Adipose tissue (tissue), 3 donors: ENCODE measurements around the gene TMED8. TPM values are rescaled to one million over a fixed set of nuclear protein-coding genes. Genes with fewer than 3 reads are reported as not detected.
"Not testable (repeated sequence)": the region's sequence is repeated elsewhere in the genome, so short reads cannot be mapped to it uniquely, and the experiment has no call there.

ENCODE experiments used
- H3K27ac ChIP-seq: one replicate; pipeline ENCODE4 v1.5.1; 2013; ENCODE audit warnings: low read depth, low read length
- WGBS, 3 donors: extraction: QIAGEN DNeasy Blood & Tissue Kit; methylation state at CpG; one replicate each; pipeline ENCODE4 v1.1.7; 2013; 5-methylcytosine and 5-hydroxymethylcytosine counted together
- polyA plus RNA-seq, 3 donors: library from polyadenylated mRNA; stranded (reverse); fragments of 200-250 nt; gene quantifications; one replicate each; pipeline ENCODE4 v1.2.3, GENCODE V29; 2013
- donor health status: healthy with polysubstance abuse.
- donor health status: Bipolar disorder and iron deficiency.
- donor health status: healthy.

Gene TMED8
- polyA plus RNA-seq, 3 donors = 3.0 to 6.4 (median 4.2) TPM

GRCh38 chr14:77375164-77375950, 1.5 kb downstream of the TMED8 start:
- 60 to 84% (median 65%) methylated on average over 9 of the region's 9 CpGs for WGBS, 3 donors
- no peak overlapping the region for H3K27ac ChIP-seq

- WGBS, 3 donors = 41 to 59% (median 46%) methylated on average over 4 of the region's 4 CpGs
These were observed 4.5 kb downstream of the TMED8 start for GRCh38 chr14:77372304-77372841.

GRCh38 chr14:77369285-77369684, 7.6 kb downstream of the TMED8 start:
- H3K27ac ChIP-seq = no peak overlapping the region
- WGBS, 3 donors = 22 to 59% (median 40%) methylated on average over 1 of the region's 1 CpG

More at GRCh38 chr14:77372304-77372841, 4.5 kb downstream of the TMED8 start:
- no peak overlapping the region for H3K27ac ChIP-seq

- WGBS, 3 donors = 75 to 81% (median 75%) methylated on average over 3 of the region's 3 CpGs
These were observed 12.7 kb downstream of the TMED8 start for GRCh38 chr14:77364146-77364545.

GRCh38 chr14:77359626-77360025, 17.3 kb downstream of the TMED8 start:
- WGBS, 3 donors = 97 to 100% (median 97%) methylated on average over 1 of the region's 1 CpG
- no peak overlapping the region for H3K27ac ChIP-seq

More at GRCh38 chr14:77364146-77364545, 12.7 kb downstream of the TMED8 start:
- H3K27ac ChIP-seq = no peak overlapping the region

- no peak overlapping the region for H3K27ac ChIP-seq
- WGBS, 3 donors = 86 to 98% (median 95%) methylated on average over 4 of the region's 4 CpGs
These were observed 20.0 kb downstream of the TMED8 start for GRCh38 chr14:77356899-77357298.

GRCh38 chr14:77355811-77356210, 21.1 kb downstream of the TMED8 start:
- 94 to 98% (median 95%) methylated on average over 4 of the region's 4 CpGs for WGBS, 3 donors
- no peak overlapping the region for H3K27ac ChIP-seq

GRCh38 chr14:77353469-77354141, 23.3 kb downstream of the TMED8 start:
- H3K27ac ChIP-seq = no peak overlapping the region
- WGBS, 3 donors = 89 to 91% (median 91%) methylated on average over 5 of the region's 5 CpGs

- no peak overlapping the region for H3K27ac ChIP-seq
- whole genome bisulfite sequencing, 3 donors = 29 to 72% (median 30%) methylated on average over 3 of the region's 3 CpGs
These were observed 29.1 kb downstream of the TMED8 start for GRCh38 chr14:77347751-77348150.

- no peak overlapping the region for H3K27ac ChIP-seq
- WGBS, 3 donors = 80 to 95% (median 93%) methylated on average over 2 of the region's 2 CpGs
These were observed 30.4 kb downstream of the TMED8 start for GRCh38 chr14:77346495-77346894.

- H3K27ac ChIP-seq = no peak overlapping the region
- 72 to 86% (median 80%) methylated on average over 3 of the region's 3 CpGs for WGBS, 3 donors
These were observed 32.4 kb downstream of the TMED8 start for GRCh38 chr14:77344377-77344996.

GRCh38 chr14:77343662-77344061, 33.2 kb downstream of the TMED8 start:
- H3K27ac ChIP-seq = no peak overlapping the region
- WGBS, 3 donors = 86 to 95% (median 91%) methylated on average over 2 of the region's 2 CpGs

- WGBS, 3 donors = 88 to 94% (median 93%) methylated on average over 10 of the region's 10 CpGs
- H3K27ac ChIP-seq = no peak overlapping the region
These were observed 34.0 kb downstream of the TMED8 start for GRCh38 chr14:77342726-77343397.

- WGBS, 3 donors = 75 to 95% (median 93%) methylated on average over 4 of the region's 4 CpGs
- no peak overlapping the region for H3K27ac ChIP-seq
These were observed 36.5 kb downstream of the TMED8 start for GRCh38 chr14:77340389-77340788.

- no peak overlapping the region for H3K27ac ChIP-seq
- WGBS, 3 donors = 96 to 100% (median 97%) methylated on average over 1 of the region's 1 CpG
These were observed 37.5 kb downstream of the TMED8 start for GRCh38 chr14:77339407-77339806.

- 78 to 87% (median 78%) methylated on average over 2 of the region's 2 CpGs for WGBS, 3 donors
These were observed 38.6 kb downstream of the TMED8 start for GRCh38 chr14:77338302-77338701.

GRCh38 chr14:77337880-77338279, 39.0 kb downstream of the TMED8 start:
- H3K27ac ChIP-seq = no peak overlapping the region
- 91 to 95% (median 93%) methylated on average over 3 of the region's 3 CpGs for WGBS, 3 donors

More at GRCh38 chr14:77338302-77338701, 38.6 kb downstream of the TMED8 start:
- H3K27ac ChIP-seq = no peak overlapping the region

GRCh38 chr14:77337255-77337654, 39.6 kb downstream of the TMED8 start:
- WGBS, 3 donors = 96 to 97% (median 97%) methylated on average over 9 of the region's 9 CpGs
- H3K27ac ChIP-seq = not testable (repeated sequence)
